HepG2 (cell line): ENCODE results near the gene TFF2. TPM values are rescaled to one million over a fixed set of nuclear protein-coding genes. Genes with fewer than 3 reads are reported as not detected.

Experiments
- ATF5 ChIP-seq: sonication (generic); formaldehyde crosslinking; IDR thresholded peaks from 2 replicates; pipeline ENCODE4 v1.4.0; 2020; ENCODE audit warnings: mild to moderate bottlenecking, low read depth, missing genetic modification reagents
- BCL3 ChIP-seq: sonication (generic); formaldehyde crosslinking; IDR thresholded peaks from 2 replicates; pipeline ENCODE4 v1.5.1; 2020; ENCODE audit warnings: mild to moderate bottlenecking, missing genetic modification reagents, moderate library complexity
- BORCS8-MEF2B ChIP-seq: sonication (generic); formaldehyde crosslinking; IDR thresholded peaks from 2 replicates; pipeline ENCODE4 v1.8.0; 2022; ENCODE audit warnings: mild to moderate bottlenecking, missing genetic modification reagents
- BRD4 ChIP-seq: sonication (generic); formaldehyde crosslinking; IDR thresholded peaks from 2 replicates; pipeline ENCODE4 v1.4.0; 2020; ENCODE audit warnings: missing genetic modification reagents
- CEBPZ ChIP-seq: IDR thresholded peaks from 2 replicates; pipeline ENCODE4 v1.6.1; 2012; ENCODE audit warnings: low read length, improper control_type of control experiment
- DR1 ChIP-seq: sonication (generic); formaldehyde crosslinking; IDR thresholded peaks from 2 replicates; pipeline ENCODE4 v1.8.0; 2021; ENCODE audit warnings: mild to moderate bottlenecking, missing genetic modification reagents, inconsistent platforms
- EZH2 ChIP-seq: conservative IDR thresholded peaks from 2 replicates; pipeline ENCODE4 v1.6.1; 2012; ENCODE audit warnings: mild to moderate bottlenecking, low read depth, low read length, moderate library complexity
- FLYWCH1 ChIP-seq: sonication (generic); formaldehyde crosslinking; IDR thresholded peaks from 2 replicates; pipeline ENCODE4 v1.8.1; 2023; ENCODE audit warnings: mild to moderate bottlenecking, missing genetic modification reagents
- NRL ChIP-seq: sonication (generic); formaldehyde crosslinking; IDR thresholded peaks from 2 replicates; pipeline ENCODE4 v1.5.0; 2020; ENCODE audit warnings: missing genetic modification reagents, mild to moderate bottlenecking, moderate library complexity, borderline replicate concordance
- RBAK ChIP-seq: sonication (generic); formaldehyde crosslinking; IDR thresholded peaks from 2 replicates; pipeline ENCODE4 v1.5.1; 2020; ENCODE audit warnings: mild to moderate bottlenecking, missing genetic modification reagents
- TOE1 ChIP-seq: sonication (generic); formaldehyde crosslinking; IDR thresholded peaks from 2 replicates; pipeline ENCODE4 v1.4.0; 2020; ENCODE audit warnings: mild to moderate bottlenecking, missing genetic modification reagents
- ZNF275 ChIP-seq: sonication (generic); formaldehyde crosslinking; IDR thresholded peaks from 2 replicates; pipeline ENCODE4 v1.8.0; 2022; ENCODE audit warnings: missing genetic modification reagents, mild to moderate bottlenecking, inconsistent platforms, borderline replicate concordance
- ZNF367 ChIP-seq: sonication (generic); formaldehyde crosslinking; IDR thresholded peaks from 2 replicates; pipeline ENCODE4 v1.4.0; 2020; ENCODE audit warnings: missing genetic modification reagents, borderline replicate concordance
- ZNF646 ChIP-seq: sonication (generic); formaldehyde crosslinking; IDR thresholded peaks from 2 replicates; pipeline ENCODE4 v1.9.0; 2021; ENCODE audit warnings: mild to moderate bottlenecking, missing genetic modification reagents
- ZNF883 ChIP-seq: sonication (generic); formaldehyde crosslinking; IDR thresholded peaks from 2 replicates; pipeline ENCODE4 v1.5.1; 2020; ENCODE audit warnings: mild to moderate bottlenecking, missing genetic modification reagents; ENCODE audit errors: not compliant biosample characterization
- ZSCAN29 ChIP-seq: sonication (generic); formaldehyde crosslinking; conservative IDR thresholded peaks from 2 replicates; pipeline ENCODE4 v1.4.0; 2020; ENCODE audit warnings: mild to moderate bottlenecking, missing genetic modification reagents
- polyA plus RNA-seq, 8 experiments: library from polyadenylated mRNA; depleted of rRNA in 3 of 8; stranded (reverse) in 7 of 8; unstranded in 1 of 8; fragments of >200 nt; fragmentation: Illumina TruSeq in 4 of 8; extraction: Trizol in 4 of 8; gene quantifications; 2 replicates each; pipeline versions ENCODE4 v1.2.1 to v1.2.3, GENCODE V29; 2011 to 2016; ENCODE audit warnings: low read depth in 4 of 8, missing spikeins in 1 of 8, mixed read lengths in 1 of 8; ENCODE audit not compliant: insufficient read depth in 1 of 8
- total RNA-seq, 5 experiments: library from RNA; depleted of rRNA; stranded (reverse); fragments of >200 nt; fragmentation: Illumina TruSeq; extraction: Trizol; gene quantifications; 2 replicates each; pipeline ENCODE4 v1.2.3, GENCODE V29; 2016; ENCODE audit warnings: low read depth in 1 of 5

The TFF2 gene
- total and polyA plus RNA-seq, 2 of the 13 experiments (the other 11 are each of a cell fraction or from before 2014, with no cell fraction given), result 1.5 TPM; not detected in 1

GRCh38 chr21:42386034-42386591 is 35.3 kb upstream of the TFF2 start (continued):
- TF ChIP-seq ZNF646 (CRISPR knock-in tag), result no peak; the same call in 1 of the 2 replicates
- TF ChIP-seq EZH2, result no peak
- TF ChIP-seq ZNF367, result no peak
- no peak for TF ChIP-seq ZNF883
- no peak for TF ChIP-seq ATF5
- no peak for TF ChIP-seq CEBPZ
- no peak for TF ChIP-seq FLYWCH1 (CRISPR knock-in tag)
- no peak for TF ChIP-seq DR1 (CRISPR knock-in tag)
- 0 out of 2 replicates have a peak, but pooled peaks have one; percentile 32 for TF ChIP-seq RBAK (CRISPR knock-in tag)
- no peak for TF ChIP-seq BRD4 (CRISPR knock-in tag)
- TF ChIP-seq NRL (CRISPR knock-in tag), result no peak
- TF ChIP-seq TOE1, result no peak
- TF ChIP-seq ZNF275 (CRISPR knock-in tag), result no peak
- TF ChIP-seq ZSCAN29 (CRISPR knock-in tag), result peak; percentile 73; the same call in 1 of the 2 replicates
- no peak; the same call in 1 of the 2 replicates for TF ChIP-seq BORCS8-MEF2B (CRISPR knock-in tag)
- no peak for TF ChIP-seq BCL3 (CRISPR knock-in tag)
